HL-60 (cell line): ENCODE results near the gene SYNJ2.
A peak's percentile ranks its signal among the peaks of the same experiment; 100 is the strongest.
"Not testable (repeated sequence)": the region's sequence is repeated elsewhere in the genome, so short reads cannot be mapped to it uniquely, and the experiment has no call there.

Source experiments
- DNase-seq, 2 experiments: peaks; one replicate each; pipeline ENCODE4 v3.0.0-alpha.2; 2010 to 2020; ENCODE audit warnings: low read depth in 1 of 2, low spot score in 1 of 2
- H3K27ac ChIP-seq: fragments of 250-450 bp; sonication (Bioruptor Pico); replicated peaks from 2 replicates; pipeline ENCODE4 v1.5.1; 2020; ENCODE audit warnings: mild to moderate bottlenecking, moderate library complexity
- H3K27me3 ChIP-seq: fragments of 250-450 bp; sonication (Bioruptor Pico); 2 replicates; pipeline ENCODE4 v1.5.1; 2021; ENCODE audit warnings: mild to moderate bottlenecking, moderate library complexity; ENCODE audit not compliant: insufficient read depth, poor library complexity, severe bottlenecking
- H3K4me3 ChIP-seq: replicated peaks from 2 replicates; pipeline ENCODE4 v1.5.1; 2011; ENCODE audit warnings: mild to moderate bottlenecking, control low read depth, low read length; ENCODE audit not compliant: insufficient read depth
- CTCF ChIP-seq: IDR thresholded peaks from one replicate; pipeline ENCODE4 v1.5.1; 2011; ENCODE audit warnings: low read length, control low read depth, inconsistent platforms; ENCODE audit not compliant: insufficient read depth
- GABPA ChIP-seq: IDR thresholded peaks from 2 replicates; pipeline ENCODE4 v1.6.1; 2012; ENCODE audit warnings: low read depth
- POLR2AphosphoS5 ChIP-seq: IDR thresholded peaks from 2 replicates; pipeline ENCODE4 v1.6.1; 2012; ENCODE audit warnings: low read depth
- REST ChIP-seq: IDR thresholded peaks from 2 replicates; pipeline ENCODE4 v1.6.1; 2012; ENCODE audit warnings: low read depth; ENCODE audit not compliant: insufficient replicate concordance
- SPI1 ChIP-seq: IDR thresholded peaks from 2 replicates; pipeline ENCODE4 v1.6.1; 2012; ENCODE audit warnings: low read depth, mild to moderate bottlenecking, borderline replicate concordance

SYNJ2 gene

GRCh38 chr6:157946053-157946617 lies 35.5 kb upstream of the SYNJ2 start:
- H3K27ac ChIP-seq: no peak overlapping the region
- no peak overlapping the region for H3K4me3 ChIP-seq
- DNase-seq: no peak
- TF ChIP-seq REST (no peak), GABPA (no peak), POLR2AphosphoS5 (no peak), CTCF (no peak), SPI1 (no peak)
- no peaks in the 10 kb centered on the region for H3K27me3 ChIP-seq

GRCh38 chr6:157946865-157947532 lies 34.7 kb upstream of the SYNJ2 start:
- DNase-seq: peak in 1 of 2 experiments; percentile 22
- Histone ChIP-seq H3K27ac (no peak overlapping the region), H3K4me3 (no peak overlapping the region), H3K27me3 (no peaks in the 10 kb centered on the region)
- no peak for TF ChIP-seq GABPA
- no peak for TF ChIP-seq POLR2AphosphoS5
- TF ChIP-seq CTCF: peak; percentile 72
- TF ChIP-seq REST: no peak
- no peak for TF ChIP-seq SPI1

GRCh38 chr6:157950899-157951298 lies 30.8 kb upstream of the SYNJ2 start:
- H3K4me3 ChIP-seq, H3K27ac ChIP-seq, DNase-seq, H3K27me3 ChIP-seq: not testable (repeated sequence)

DNA sequence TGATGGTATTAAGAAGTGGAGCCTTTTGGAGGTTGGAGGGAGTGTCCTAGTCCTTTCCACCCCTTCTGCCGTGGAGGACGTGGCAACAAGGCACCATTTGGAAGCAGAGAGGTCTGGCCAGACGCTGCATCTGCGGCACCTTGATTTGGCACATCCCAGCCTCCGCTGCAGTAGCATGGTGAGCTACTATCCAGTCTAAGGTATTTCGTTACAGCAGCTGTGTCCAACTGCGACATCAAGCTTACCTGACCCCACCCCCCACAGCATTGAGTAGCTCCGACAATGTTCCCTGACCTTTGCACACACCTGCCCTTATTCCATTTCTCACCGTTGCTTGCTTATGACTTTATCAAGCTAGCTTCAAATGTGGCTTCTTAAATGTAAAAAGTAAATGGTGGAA lies 29.8 kb upstream of the SYNJ2 start:
- Histone ChIP-seq H3K4me3 (no peak overlapping the region), H3K27me3 (no peaks in the 10 kb centered on the region), H3K27ac (no peak overlapping the region)
- TF ChIP-seq GABPA: no peak
- TF ChIP-seq SPI1: no peak
- TF ChIP-seq CTCF: no peak
- TF ChIP-seq POLR2AphosphoS5: no peak
- no peak for TF ChIP-seq REST
- no peak for DNase-seq
